ENCODE measurements around the gene PCSK6. TPM values are rescaled to one million over a fixed set of nuclear protein-coding genes. Genes with fewer than 3 reads are reported as not detected.

Gene PCSK6
- total RNA-seq, 1 experiment from 2014 or later = 26.3 TPM

DNA sequence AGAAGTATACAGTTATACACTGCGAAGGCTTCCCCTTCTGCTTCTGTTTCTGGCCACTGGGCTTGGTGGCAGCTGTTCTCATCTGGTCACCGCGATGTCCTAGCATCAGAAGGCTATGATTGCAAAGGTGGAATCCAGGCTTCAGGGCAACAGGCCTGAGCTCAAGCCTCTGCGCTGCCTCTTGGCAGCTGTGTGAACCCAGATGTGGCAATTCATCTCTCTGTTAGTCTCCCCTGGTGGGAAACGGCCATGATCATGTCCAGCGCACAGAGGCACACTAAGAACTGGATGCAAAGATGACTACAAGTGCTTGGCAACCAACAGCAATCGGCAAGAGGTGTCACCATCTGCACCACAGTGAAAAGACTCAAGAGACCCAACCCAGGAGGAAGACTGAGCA is 78.9 kb downstream of the PCSK6 start:
- Histone ChIP-seq H3K79me2 (ENCODE audit: low read depth) (no peaks in the 10 kb centered on the region), H3K4me1 (replicated peaks; ENCODE audit: insufficient read depth) (no peaks in the 10 kb centered on the region), H3F3A (ENCODE audit: insufficient read depth, low read depth) (no peaks in the 10 kb centered on the region), H3K27me3 (ENCODE audit: insufficient read depth, low read depth) (no peaks in the 10 kb centered on the region), H4K20me1 (ENCODE audit: insufficient read depth) (no peaks in the 10 kb centered on the region), H2AFZ (no peak overlapping the region), H3K9me2 (ENCODE audit: insufficient read depth) (no peaks in the 10 kb centered on the region), H3K4me3 (no peak overlapping the region), H3K36me3 (ENCODE audit: low read depth) (no peaks in the 10 kb centered on the region), H3K4me2 (no peak overlapping the region), H3K27ac (no peak overlapping the region), H3K9me3 (ENCODE audit: insufficient read depth, low read depth) (no peaks in the 10 kb centered on the region)
- intact Hi-C loops (cut with micrococcal nuclease; ENCODE audit: unreplicated experiment) = no loop called here
- no TSS peak for BruUV-seq (replicated peaks)
- no peak for TF ChIP-seq EZH2 (IDR thresholded peaks at IDR 0.05; ENCODE audit: low read depth)
- TF ChIP-seq, protein P1, sequence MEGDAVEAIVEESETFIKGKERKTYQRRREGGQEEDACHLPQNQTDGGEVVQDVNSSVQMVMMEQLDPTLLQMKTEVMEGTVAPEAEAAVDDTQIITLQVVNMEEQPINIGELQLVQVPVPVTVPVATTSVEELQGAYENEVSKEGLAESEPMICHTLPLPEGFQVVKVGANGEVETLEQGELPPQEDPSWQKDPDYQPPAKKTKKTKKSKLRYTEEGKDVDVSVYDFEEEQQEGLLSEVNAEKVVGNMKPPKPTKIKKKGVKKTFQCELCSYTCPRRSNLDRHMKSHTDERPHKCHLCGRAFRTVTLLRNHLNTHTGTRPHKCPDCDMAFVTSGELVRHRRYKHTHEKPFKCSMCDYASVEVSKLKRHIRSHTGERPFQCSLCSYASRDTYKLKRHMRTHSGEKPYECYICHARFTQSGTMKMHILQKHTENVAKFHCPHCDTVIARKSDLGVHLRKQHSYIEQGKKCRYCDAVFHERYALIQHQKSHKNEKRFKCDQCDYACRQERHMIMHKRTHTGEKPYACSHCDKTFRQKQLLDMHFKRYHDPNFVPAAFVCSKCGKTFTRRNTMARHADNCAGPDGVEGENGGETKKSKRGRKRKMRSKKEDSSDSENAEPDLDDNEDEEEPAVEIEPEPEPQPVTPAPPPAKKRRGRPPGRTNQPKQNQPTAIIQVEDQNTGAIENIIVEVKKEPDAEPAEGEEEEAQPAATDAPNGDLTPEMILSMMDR (conservative IDR thresholded peaks at IDR 0.05) = no peak
- DNase-seq = no peak
- POLR2A ChIA-PET (ENCODE audit: unreplicated experiment) = no interaction called here
- CTCF ChIA-PET = no interaction called here

GRCh38 chr15:101409621-101410020 is 79.9 kb downstream of the PCSK6 start:
- ChIA-PET POLR2A (ENCODE audit: unreplicated experiment) (no interaction called here), CTCF (no interaction called here)
- DNase-seq = no peak
- no peaks in the 10 kb centered on the region for H3K9me3 ChIP-seq (ENCODE audit: insufficient read depth, low read depth)
- intact Hi-C loops (cut with micrococcal nuclease; ENCODE audit: unreplicated experiment) = no loop called here
- no TSS peak for BruUV-seq (replicated peaks)
- H3K4me2 ChIP-seq = no peak overlapping the region
- no peaks in the 10 kb centered on the region for H3K27me3 ChIP-seq (ENCODE audit: insufficient read depth, low read depth)
- TF ChIP-seq, protein P1 (conservative IDR thresholded peaks at IDR 0.05) = no peak
- no peak for TF ChIP-seq EZH2 (IDR thresholded peaks at IDR 0.05; ENCODE audit: low read depth)
- no peak overlapping the region for H2AFZ ChIP-seq
- no peaks in the 10 kb centered on the region for H3K36me3 ChIP-seq (ENCODE audit: low read depth)
- no peaks in the 10 kb centered on the region for H3K4me1 ChIP-seq (replicated peaks; ENCODE audit: insufficient read depth)
- no peaks in the 10 kb centered on the region for H3K9me2 ChIP-seq (ENCODE audit: insufficient read depth)
- H3K27ac ChIP-seq = no peak overlapping the region
- H3K79me2 ChIP-seq (ENCODE audit: low read depth) = no peaks in the 10 kb centered on the region
- no peaks in the 10 kb centered on the region for H4K20me1 ChIP-seq (ENCODE audit: insufficient read depth)
- no peak overlapping the region for H3K4me3 ChIP-seq
- H3F3A ChIP-seq (ENCODE audit: insufficient read depth, low read depth) = no peaks in the 10 kb centered on the region

DNA sequence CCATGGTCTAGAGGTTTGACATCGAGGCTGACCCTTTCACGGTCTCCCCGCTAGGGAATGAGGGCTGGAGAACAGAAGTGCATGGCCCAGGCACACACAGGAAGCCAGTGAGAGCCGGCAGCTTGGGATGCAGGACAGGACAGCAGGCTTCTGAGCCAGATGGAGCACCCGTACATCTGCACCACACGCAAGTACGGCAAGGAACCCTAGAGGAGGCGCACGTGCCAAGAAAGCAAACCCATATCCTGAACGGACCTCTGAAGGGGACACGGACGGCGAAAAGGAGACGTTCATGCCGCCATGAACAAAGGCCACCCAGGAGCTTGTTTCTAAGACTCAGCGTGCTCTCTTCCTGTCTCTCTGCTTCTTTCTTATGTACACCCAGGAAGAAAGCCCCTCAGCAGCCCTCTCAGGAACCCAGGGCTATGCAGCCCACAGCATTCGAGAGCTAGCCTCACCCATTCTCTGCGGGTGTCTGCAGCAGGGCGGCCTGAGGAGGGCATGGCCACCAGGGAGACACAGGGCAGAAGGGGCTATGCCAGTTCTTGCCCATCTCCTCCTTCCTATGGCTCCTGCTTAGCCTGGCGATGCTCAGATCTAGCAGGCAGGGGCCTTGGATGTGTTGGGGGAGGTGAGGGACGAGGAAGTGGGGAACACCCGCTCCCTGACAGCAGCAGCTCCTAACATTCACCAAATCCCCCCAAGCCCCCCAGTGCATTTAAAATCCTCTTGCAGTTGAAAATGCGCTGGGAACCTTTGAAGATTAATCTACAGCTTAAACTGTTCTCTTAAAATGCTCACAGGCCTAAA is 81.3 kb downstream of the PCSK6 start:
- no peaks in the 10 kb centered on the region for H3K79me2 ChIP-seq (ENCODE audit: low read depth)
- no peak overlapping the region for H3K4me3 ChIP-seq
- H2AFZ ChIP-seq = no peak overlapping the region
- H3K4me1 ChIP-seq (replicated peaks; ENCODE audit: insufficient read depth) = no peaks in the 10 kb centered on the region
- no peaks in the 10 kb centered on the region for H3F3A ChIP-seq (ENCODE audit: insufficient read depth, low read depth)
- BruUV-seq (replicated peaks) = no TSS peak
- H3K27me3 ChIP-seq (ENCODE audit: insufficient read depth, low read depth) = no peaks in the 10 kb centered on the region
- no peak overlapping the region for H3K4me2 ChIP-seq
- intact Hi-C loops (cut with micrococcal nuclease; ENCODE audit: unreplicated experiment) = no loop called here
- POLR2A ChIA-PET (ENCODE audit: unreplicated experiment) = no interaction called here
- no peaks in the 10 kb centered on the region for H3K9me2 ChIP-seq (ENCODE audit: insufficient read depth)
- DNase-seq = no peak
- H3K27ac ChIP-seq = no peak overlapping the region
- no peaks in the 10 kb centered on the region for H4K20me1 ChIP-seq (ENCODE audit: insufficient read depth)
- H3K36me3 ChIP-seq (ENCODE audit: low read depth) = no peaks in the 10 kb centered on the region
- TF ChIP-seq, protein P1 (conservative IDR thresholded peaks at IDR 0.05) = no peak
- TF ChIP-seq EZH2 (IDR thresholded peaks at IDR 0.05; ENCODE audit: low read depth) = no peak
- CTCF ChIA-PET = no interaction called here
- no peaks in the 10 kb centered on the region for H3K9me3 ChIP-seq (ENCODE audit: insufficient read depth, low read depth)
